ENCODE data around the gene ZNF679.

Gene ZNF679

DNA sequence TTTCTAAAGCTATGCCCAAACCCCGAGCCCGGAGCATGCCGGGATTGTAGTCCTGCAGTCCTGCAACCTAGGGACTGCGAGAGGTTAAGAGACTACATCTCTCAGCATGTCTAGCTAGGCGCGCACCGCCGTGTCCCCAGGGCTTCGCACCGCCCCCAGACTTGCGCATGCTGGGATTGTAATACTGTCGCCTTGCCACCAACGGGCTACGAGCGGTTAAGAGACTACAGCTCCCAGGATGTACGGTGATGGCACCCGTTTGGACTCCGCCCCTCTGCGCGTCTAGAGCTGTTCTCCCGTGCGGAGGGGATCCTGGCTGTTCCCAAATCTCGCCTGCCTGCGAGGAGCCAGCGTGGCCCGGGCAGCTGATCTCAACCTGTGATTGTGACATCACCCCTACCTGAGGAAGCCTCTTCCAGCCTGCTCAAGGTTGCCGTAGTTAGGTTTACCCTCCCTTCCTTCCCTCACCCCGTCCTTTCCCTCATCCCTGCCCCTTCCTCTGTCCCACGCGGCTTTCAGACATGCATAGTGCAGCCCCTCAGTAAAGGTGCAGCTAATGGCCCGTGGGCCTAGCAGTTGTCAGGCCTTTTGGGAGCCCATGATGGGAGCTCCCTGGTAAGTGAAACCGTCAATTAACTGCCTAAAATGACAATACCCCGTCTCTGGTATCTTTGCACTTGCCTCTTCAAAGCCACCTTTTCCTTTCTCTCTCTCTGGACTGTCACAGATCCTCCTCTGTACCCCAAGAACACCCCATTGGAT is 79.2 kb downstream of the ZNF679 start (continued):
- TF ChIP-seq ZBTB17 (tag by site-specific recombination; IDR thresholded peaks at IDR 0.05) (peak; percentile 81), ZNF561 (tag by site-specific recombination; IDR thresholded peaks at IDR 0.05; ENCODE audit: borderline replicate concordance) (no peak), ZNF416 (tag by site-specific recombination; IDR thresholded peaks at IDR 0.05) (no peak), ZSCAN5A (tag by site-specific recombination; IDR thresholded peaks at IDR 0.05) (no peak), ZSCAN18 (tag by site-specific recombination; IDR thresholded peaks at IDR 0.05) (no peak), ZNF114 (tag by site-specific recombination; IDR thresholded peaks at IDR 0.05) (no peak), ZNF645 (tag by site-specific recombination; IDR thresholded peaks at IDR 0.05) (no peak), ZNF560 (tag by site-specific recombination; IDR thresholded peaks at IDR 0.05; ENCODE audit: borderline replicate concordance) (no peak), PBX3 (CRISPR knock-in tag; IDR thresholded peaks at IDR 0.05) (no peak), ZBTB1 (tag by site-specific recombination; IDR thresholded peaks at IDR 0.05) (no peak), SP3 (tag by site-specific recombination; IDR thresholded peaks at IDR 0.05) (peak; percentile 94), ZNF146 (tag by site-specific recombination; IDR thresholded peaks at IDR 0.05) (no peak), ZNF138 (tag by site-specific recombination; IDR thresholded peaks at IDR 0.05; ENCODE audit: borderline replicate concordance) (no peak), ZNF366 (tag by site-specific recombination; conservative IDR thresholded peaks at IDR 0.05) (no peak), ZFHX2 (tag by site-specific recombination; conservative IDR thresholded peaks at IDR 0.05) (no peak; the same call in 1 of the 2 replicates), ZNF585B (tag by site-specific recombination; IDR thresholded peaks at IDR 0.05) (no peak), ZBTB21 (tag by site-specific recombination; IDR thresholded peaks at IDR 0.05) (0 out of 2 replicates have a peak, but pooled peaks have one; percentile 33), ZNF2 (tag by site-specific recombination; IDR thresholded peaks at IDR 0.05) (peak; percentile 41; the same call in 1 of the 2 replicates), HOXC10 (CRISPR knock-in tag; IDR thresholded peaks at IDR 0.05) (no peak), ZNF792 (tag by site-specific recombination; IDR thresholded peaks at IDR 0.05) (no peak), ZNF707 (tag by site-specific recombination; IDR thresholded peaks at IDR 0.05) (no peak), ZSCAN4 (tag by site-specific recombination; IDR thresholded peaks at IDR 0.05) (no peak), REST (tag by site-specific recombination; IDR thresholded peaks at IDR 0.05) (no peak)
- TF ChIP-seq, protein P1, sequence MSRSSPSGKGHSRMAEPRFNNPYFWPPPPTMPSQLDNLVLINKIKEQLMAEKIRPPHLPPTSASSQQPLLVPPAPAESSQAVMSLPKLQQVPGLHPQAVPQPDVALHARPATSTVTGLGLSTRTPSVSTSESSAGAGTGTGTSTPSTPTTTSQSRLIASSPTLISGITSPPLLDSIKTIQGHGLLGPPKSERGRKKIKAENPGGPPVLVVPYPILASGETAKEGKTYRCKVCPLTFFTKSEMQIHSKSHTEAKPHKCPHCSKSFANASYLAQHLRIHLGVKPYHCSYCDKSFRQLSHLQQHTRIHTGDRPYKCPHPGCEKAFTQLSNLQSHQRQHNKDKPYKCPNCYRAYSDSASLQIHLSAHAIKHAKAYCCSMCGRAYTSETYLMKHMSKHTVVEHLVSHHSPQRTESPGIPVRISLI (tag by site-specific recombination; IDR thresholded peaks at IDR 0.05) = no peak
- TF ChIP-seq, protein P2, sequence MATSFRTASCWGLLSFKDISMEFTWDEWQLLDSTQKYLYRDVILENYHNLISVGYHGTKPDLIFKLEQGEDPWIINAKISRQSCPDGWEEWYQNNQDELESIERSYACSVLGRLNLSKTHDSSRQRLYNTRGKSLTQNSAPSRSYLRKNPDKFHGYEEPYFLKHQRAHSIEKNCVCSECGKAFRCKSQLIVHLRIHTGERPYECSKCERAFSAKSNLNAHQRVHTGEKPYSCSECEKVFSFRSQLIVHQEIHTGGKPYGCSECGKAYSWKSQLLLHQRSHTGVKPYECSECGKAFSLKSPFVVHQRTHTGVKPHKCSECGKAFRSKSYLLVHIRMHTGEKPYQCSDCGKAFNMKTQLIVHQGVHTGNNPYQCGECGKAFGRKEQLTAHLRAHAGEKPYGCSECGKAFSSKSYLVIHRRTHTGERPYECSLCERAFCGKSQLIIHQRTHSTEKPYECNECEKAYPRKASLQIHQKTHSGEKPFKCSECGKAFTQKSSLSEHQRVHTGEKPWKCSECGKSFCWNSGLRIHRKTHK (tag by site-specific recombination; IDR thresholded peaks at IDR 0.05) = no peak
- TF ChIP-seq, protein P3, sequence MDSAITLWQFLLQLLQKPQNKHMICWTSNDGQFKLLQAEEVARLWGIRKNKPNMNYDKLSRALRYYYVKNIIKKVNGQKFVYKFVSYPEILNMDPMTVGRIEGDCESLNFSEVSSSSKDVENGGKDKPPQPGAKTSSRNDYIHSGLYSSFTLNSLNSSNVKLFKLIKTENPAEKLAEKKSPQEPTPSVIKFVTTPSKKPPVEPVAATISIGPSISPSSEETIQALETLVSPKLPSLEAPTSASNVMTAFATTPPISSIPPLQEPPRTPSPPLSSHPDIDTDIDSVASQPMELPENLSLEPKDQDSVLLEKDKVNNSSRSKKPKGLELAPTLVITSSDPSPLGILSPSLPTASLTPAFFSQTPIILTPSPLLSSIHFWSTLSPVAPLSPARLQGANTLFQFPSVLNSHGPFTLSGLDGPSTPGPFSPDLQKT (IDR thresholded peaks at IDR 0.05; ENCODE audit: borderline replicate concordance, low read depth, low read length) = no peak
